Tibial nerve (tissue), 4 donors: ENCODE results near the gene C18orf32. TPM values are rescaled to one million over a fixed set of nuclear protein-coding genes. Genes with fewer than 3 reads are reported as not detected.

ENCODE experiments used
- DNase-seq, 2 donors: peaks; one replicate each; pipeline ENCODE4 v3.0.0-alpha.2; 2019; ENCODE audit warnings: low spot score in 2 of 2
- H3K27ac ChIP-seq, 4 donors: fragments of 200-600 bp; sonication (generic) in 3 of 4; one replicate each; pipeline ENCODE4 v1.5.1; 2017 to 2019; ENCODE audit warnings: mild to moderate bottlenecking in 1 of 4
- H3K27me3 ChIP-seq, 2 donors: fragments of 200-600 bp; sonication (generic) in 1 of 2; one replicate each; pipeline versions ENCODE4 v1.5.1 to v1.6.0; 2017 to 2019
- H3K36me3 ChIP-seq, 3 donors: fragments of 200-600 bp; sonication (generic); one replicate each; pipeline ENCODE4 v1.5.1; 2018 to 2019
- H3K4me1 ChIP-seq, 4 donors: fragments of 200-600 bp; sonication (generic) in 3 of 4; one replicate each; pipeline ENCODE4 v1.5.1; 2017 to 2019
- H3K4me3 ChIP-seq, 4 donors: fragments of 200-600 bp; sonication (generic) in 3 of 4; one replicate each; pipeline ENCODE4 v1.5.1; 2017 to 2019; ENCODE audit warnings: mild to moderate bottlenecking in 1 of 4, moderate library complexity in 1 of 4
- H3K9me3 ChIP-seq, 4 donors: fragments of 200-600 bp; sonication (generic) in 3 of 4; one replicate each; pipeline ENCODE4 v1.5.1; 2017 to 2019
- CTCF ChIP-seq, 5 experiments: fragments of 200-600 bp in 3 of 5; fragments of 450-650 bp in 2 of 5; sonication (generic) in 3 of 5; IDR thresholded peaks; one replicate each; pipeline ENCODE4 v1.5.1; 2016 to 2019; ENCODE audit warnings: antibody characterized with exemption in 5 of 5, mild to moderate bottlenecking in 3 of 5, moderate library complexity in 2 of 5
- EP300 ChIP-seq, 2 donors: sonication (generic); formaldehyde crosslinking; IDR thresholded peaks; one replicate each; pipeline ENCODE4 v1.6.1; 2017; ENCODE audit warnings: antibody characterized with exemption in 2 of 2, mild to moderate bottlenecking in 1 of 2
- POLR2A ChIP-seq, 2 donors: fragments of 450-650 bp; IDR thresholded peaks; one replicate each; pipeline ENCODE4 v1.6.1; 2017; ENCODE audit warnings: antibody characterized with exemption in 2 of 2, mild to moderate bottlenecking in 2 of 2, moderate library complexity in 2 of 2
- WGBS, 2 donors: methylation state at CpG; one replicate each; pipeline ENCODE4 v1.1.5; 2018; 5-methylcytosine and 5-hydroxymethylcytosine counted together
- total RNA-seq, 4 donors: library from RNA; depleted of rRNA; stranded (reverse); fragments of >200 nt; gene quantifications; one replicate each; pipeline ENCODE4 v1.1.0, GENCODE V29; 2016

Gene C18orf32
- total RNA-seq, 4 donors from 2014 or later, result 22.2 to 38.5 (median 26.7) TPM

- H3K4me1 ChIP-seq, result peaks cover 0 to 6% (median 0%) of the 10 kb centered on the region in 4 donors
- peaks cover 0 to 11% (median 0%) of the 10 kb centered on the region in 3 donors for H3K36me3 ChIP-seq
- TF ChIP-seq CTCF (IDR thresholded peaks at IDR 0.05) (no peak), POLR2A (IDR thresholded peaks at IDR 0.05) (no peak), EP300 (IDR thresholded peaks at IDR 0.05) (no peak)
- no peak overlapping the region for H3K27ac ChIP-seq
- WGBS, 2 donors, result 71 to 77% methylated on average over 3 of the region's 3 CpGs
- no peaks in the 10 kb centered on the region for H3K9me3 ChIP-seq
- H3K27me3 ChIP-seq, result no peaks in the 10 kb centered on the region
- no peak for DNase-seq
- no peak overlapping the region for H3K4me3 ChIP-seq
Measured at GRCh38 chr18:49472459-49472858, 14.6 kb downstream of the C18orf32 start.

GRCh38 chr18:49471532-49471931 is 15.5 kb downstream of the C18orf32 start:
- Histone ChIP-seq H3K9me3 (no peaks in the 10 kb centered on the region), H3K36me3 (peaks cover 0 to 2% (median 0%) of the 10 kb centered on the region in 3 donors), H3K27ac (no peak overlapping the region), H3K27me3 (no peaks in the 10 kb centered on the region), H3K4me1 (no peaks in the 10 kb centered on the region), H3K4me3 (no peak overlapping the region)
- no peak for DNase-seq
- 97 to 98% methylated on average over 1 of the region's 1 CpG for WGBS, 2 donors
- TF ChIP-seq POLR2A (IDR thresholded peaks at IDR 0.05) (no peak), CTCF (IDR thresholded peaks at IDR 0.05) (no peak), EP300 (IDR thresholded peaks at IDR 0.05) (no peak)

- no peaks in the 10 kb centered on the region for H3K9me3 ChIP-seq
- no peak overlapping the region for H3K27ac ChIP-seq
- no peaks in the 10 kb centered on the region for H3K36me3 ChIP-seq
- WGBS, 2 donors, result 89% methylated on average over 4 of the region's 4 CpGs
- H3K27me3 ChIP-seq, result no peaks in the 10 kb centered on the region
- no peak overlapping the region for H3K4me3 ChIP-seq
- TF ChIP-seq CTCF (IDR thresholded peaks at IDR 0.05), result no peak
- TF ChIP-seq EP300 (IDR thresholded peaks at IDR 0.05), result no peak
- TF ChIP-seq POLR2A (IDR thresholded peaks at IDR 0.05), result no peak
- DNase-seq, result no peak
- no peaks in the 10 kb centered on the region for H3K4me1 ChIP-seq
Measured at GRCh38 chr18:49467599-49467998, 19.4 kb downstream of the C18orf32 start.

- H3K9me3 ChIP-seq, result no peaks in the 10 kb centered on the region
- no peak overlapping the region for H3K27ac ChIP-seq
- DNase-seq, result no peak
- 88 to 89% methylated on average over 2 of the region's 2 CpGs for WGBS, 2 donors
- no peak overlapping the region for H3K4me3 ChIP-seq
- H3K27me3 ChIP-seq, result no peaks in the 10 kb centered on the region
- H3K4me1 ChIP-seq, result no peaks in the 10 kb centered on the region
- no peaks in the 10 kb centered on the region for H3K36me3 ChIP-seq
- no peak for TF ChIP-seq CTCF (IDR thresholded peaks at IDR 0.05)
- no peak for TF ChIP-seq EP300 (IDR thresholded peaks at IDR 0.05)
- TF ChIP-seq POLR2A (IDR thresholded peaks at IDR 0.05), result no peak
Measured at GRCh38 chr18:49467019-49467563, 19.9 kb downstream of the C18orf32 start.

GRCh38 chr18:49464718-49465598 is 22.1 kb downstream of the C18orf32 start:
- H3K27me3 ChIP-seq, result no peaks in the 10 kb centered on the region
- no peak overlapping the region for H3K4me3 ChIP-seq
- no peak for DNase-seq
- no peak overlapping the region for H3K27ac ChIP-seq
- H3K36me3 ChIP-seq, result no peaks in the 10 kb centered on the region
- H3K4me1 ChIP-seq, result peaks cover 0 to 9% (median 5%) of the 10 kb centered on the region in 4 donors
- TF ChIP-seq POLR2A (IDR thresholded peaks at IDR 0.05) (no peak), CTCF (IDR thresholded peaks at IDR 0.05) (no peak), EP300 (IDR thresholded peaks at IDR 0.05) (no peak)
- no peaks in the 10 kb centered on the region for H3K9me3 ChIP-seq
- 56% methylated on average over 8 of the region's 8 CpGs for WGBS, 2 donors
